ENCODE results near the gene RNF151. TPM values are rescaled to one million over a fixed set of nuclear protein-coding genes. Genes with fewer than 3 reads are reported as not detected.

Gene RNF151
- total RNA-seq, 1 experiment from 2014 or later: 0.28 TPM

- Histone ChIP-seq H3K14ac (ENCODE audit: insufficient read depth, low read length) (peak overlapping the region; percentile 95), H2BK5ac (ENCODE audit: insufficient read length, low read length) (no peak overlapping the region), H2AK5ac (ENCODE audit: insufficient read length, low read length) (no peak overlapping the region), H2AFZ (ENCODE audit: low read length) (no peak overlapping the region), H3K23me2 (ENCODE audit: insufficient read length, low read depth, low read length, poor library complexity, severe bottlenecking) (peaks cover 22% of the 10 kb centered on the region), H3K4ac (ENCODE audit: low read depth, low read length) (no peak overlapping the region), H3T11ph (ENCODE audit: low read length) (no peak overlapping the region), H3K79me1 (ENCODE audit: insufficient read depth, low read depth, low read length, poor library complexity, severe bottlenecking) (no peaks in the 10 kb centered on the region), H3K56ac (ENCODE audit: insufficient read length, low read depth, low read length) (peak overlapping the region; percentile 84), H4K20me1 (ENCODE audit: control insufficient read depth, insufficient read depth, insufficient read length) (no peaks in the 10 kb centered on the region), H3K4me1 (ENCODE audit: insufficient read depth, low read length) (no peaks in the 10 kb centered on the region), H2BK120ac (ENCODE audit: low read depth, low read length, poor library complexity, severe bottlenecking) (no peak overlapping the region), H3K9me3 (ENCODE audit: control insufficient read depth, low read depth, low read length) (no peaks in the 10 kb centered on the region), H4K91ac (ENCODE audit: insufficient read length, low read depth, low read length) (no peak overlapping the region), H2BK15ac (ENCODE audit: low read depth, low read length) (no peak overlapping the region), H2BK12ac (ENCODE audit: insufficient read length, low read depth, low read length) (no peak overlapping the region), H3K23ac (ENCODE audit: insufficient read length, low read depth, low read length) (peak overlapping the region; percentile 42), H3K27me3 (ENCODE audit: insufficient read depth, low read length) (no peaks in the 10 kb centered on the region), H4K5ac (ENCODE audit: insufficient read length, low read depth, low read length) (no peak overlapping the region), H2BK20ac (ENCODE audit: low read depth, low read length, poor library complexity, severe bottlenecking) (no peak overlapping the region), H3K4me2 (ENCODE audit: insufficient read depth, insufficient read length, low read length) (peak overlapping the region; percentile 100), H4K8ac (replicated peaks; ENCODE audit: insufficient read length, low read depth, low read length) (peak overlapping the region; percentile 17), H3K9ac (ENCODE audit: extremely low read depth, insufficient read length, low read length) (peak overlapping the region; percentile 100), H3K27ac (ENCODE audit: insufficient read length, low read depth, low read length) (peak overlapping the region; percentile 59), H3K18ac (ENCODE audit: insufficient read length, low read depth, low read length) (peak overlapping the region; percentile 41), H3K79me2 (ENCODE audit: insufficient read depth, low read length) (peaks cover 18% of the 10 kb centered on the region)
- peaks cover 27 to 39% (median 33%) of the 10 kb centered on the region in 3 experiments for H3K36me3 Mint-ChIP-seq (ENCODE audit: insufficient read depth in 1 of 3, low read depth in 3 of 3)
- peaks cover 29 to 47% of the 10 kb centered on the region in 2 experiments for H3K4me1 Mint-ChIP-seq
- no peak for TF ChIP-seq CTCF (conservative IDR thresholded peaks at IDR 0.05)
- DNase-seq: no peak
- H3K27me3 Mint-ChIP-seq (ENCODE audit: low read depth): peaks cover 8% of the 10 kb centered on the region
- WGBS (ENCODE audit: extremely low coverage, insufficient read length, low lambda C conversion rate): no CpG with 5 or more reads among the region's 44 CpGs
- H3K9me3 Mint-ChIP-seq: peaks cover 0 to 3% of the 10 kb centered on the region in 2 experiments; a peak in 2 of 5 replicates
- H3K27ac Mint-ChIP-seq: peak overlapping the region; percentile 72 to 97 (median 94)
- peak overlapping the region; percentile 95 to 97 for H3K4me3 Mint-ChIP-seq
Measured at GRCh38 chr16:1963806-1964505, 2.7 kb upstream of the RNF151 start.

Data from H9 (cell line).